Measurements from ENCODE around the gene KIRREL3.

The KIRREL3 gene

DNA sequence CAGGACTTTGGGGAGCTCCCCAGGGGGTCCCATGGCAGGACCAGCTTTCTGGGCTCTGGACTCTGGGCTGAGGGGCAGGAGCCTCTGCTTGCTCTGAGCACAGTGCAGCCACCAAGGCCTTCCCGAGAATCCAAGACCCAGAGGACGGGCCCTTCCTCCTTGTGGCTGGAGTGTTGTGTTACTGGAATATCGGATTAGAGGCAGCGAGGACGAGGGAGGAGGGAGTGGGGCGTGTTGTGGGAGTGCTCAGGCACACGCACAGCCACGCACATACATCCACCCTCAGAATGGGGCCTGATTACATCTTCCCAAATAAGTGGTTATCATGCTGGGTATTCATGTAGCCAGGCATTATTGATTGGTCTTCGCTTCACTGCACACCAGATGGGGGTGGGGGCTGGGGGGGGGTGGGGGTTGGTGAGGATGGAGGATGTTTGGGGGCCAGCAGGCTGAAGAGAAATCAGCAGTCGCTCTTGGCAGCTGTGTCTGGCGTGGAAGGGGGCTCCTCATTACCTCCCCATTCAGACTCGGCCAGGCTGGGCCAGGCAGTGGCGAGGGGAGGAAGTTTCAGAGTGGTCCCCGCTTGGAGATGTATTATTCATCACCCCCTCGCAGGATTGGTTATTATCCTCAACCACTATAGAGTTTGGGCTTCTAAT is 524.2 kb downstream of the KIRREL3 start:
- DNase-seq (ENCODE audit: low read depth): no peak
- TF ChIP-seq, protein P1, sequence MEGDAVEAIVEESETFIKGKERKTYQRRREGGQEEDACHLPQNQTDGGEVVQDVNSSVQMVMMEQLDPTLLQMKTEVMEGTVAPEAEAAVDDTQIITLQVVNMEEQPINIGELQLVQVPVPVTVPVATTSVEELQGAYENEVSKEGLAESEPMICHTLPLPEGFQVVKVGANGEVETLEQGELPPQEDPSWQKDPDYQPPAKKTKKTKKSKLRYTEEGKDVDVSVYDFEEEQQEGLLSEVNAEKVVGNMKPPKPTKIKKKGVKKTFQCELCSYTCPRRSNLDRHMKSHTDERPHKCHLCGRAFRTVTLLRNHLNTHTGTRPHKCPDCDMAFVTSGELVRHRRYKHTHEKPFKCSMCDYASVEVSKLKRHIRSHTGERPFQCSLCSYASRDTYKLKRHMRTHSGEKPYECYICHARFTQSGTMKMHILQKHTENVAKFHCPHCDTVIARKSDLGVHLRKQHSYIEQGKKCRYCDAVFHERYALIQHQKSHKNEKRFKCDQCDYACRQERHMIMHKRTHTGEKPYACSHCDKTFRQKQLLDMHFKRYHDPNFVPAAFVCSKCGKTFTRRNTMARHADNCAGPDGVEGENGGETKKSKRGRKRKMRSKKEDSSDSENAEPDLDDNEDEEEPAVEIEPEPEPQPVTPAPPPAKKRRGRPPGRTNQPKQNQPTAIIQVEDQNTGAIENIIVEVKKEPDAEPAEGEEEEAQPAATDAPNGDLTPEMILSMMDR (conservative IDR thresholded peaks at IDR 0.05; ENCODE audit: control insufficient read depth, insufficient read depth, low read depth, low read length): no peak
- no peak overlapping the region for H3K4me3 ChIP-seq (ENCODE audit: control insufficient read depth, low read depth, low read length)

DNA sequence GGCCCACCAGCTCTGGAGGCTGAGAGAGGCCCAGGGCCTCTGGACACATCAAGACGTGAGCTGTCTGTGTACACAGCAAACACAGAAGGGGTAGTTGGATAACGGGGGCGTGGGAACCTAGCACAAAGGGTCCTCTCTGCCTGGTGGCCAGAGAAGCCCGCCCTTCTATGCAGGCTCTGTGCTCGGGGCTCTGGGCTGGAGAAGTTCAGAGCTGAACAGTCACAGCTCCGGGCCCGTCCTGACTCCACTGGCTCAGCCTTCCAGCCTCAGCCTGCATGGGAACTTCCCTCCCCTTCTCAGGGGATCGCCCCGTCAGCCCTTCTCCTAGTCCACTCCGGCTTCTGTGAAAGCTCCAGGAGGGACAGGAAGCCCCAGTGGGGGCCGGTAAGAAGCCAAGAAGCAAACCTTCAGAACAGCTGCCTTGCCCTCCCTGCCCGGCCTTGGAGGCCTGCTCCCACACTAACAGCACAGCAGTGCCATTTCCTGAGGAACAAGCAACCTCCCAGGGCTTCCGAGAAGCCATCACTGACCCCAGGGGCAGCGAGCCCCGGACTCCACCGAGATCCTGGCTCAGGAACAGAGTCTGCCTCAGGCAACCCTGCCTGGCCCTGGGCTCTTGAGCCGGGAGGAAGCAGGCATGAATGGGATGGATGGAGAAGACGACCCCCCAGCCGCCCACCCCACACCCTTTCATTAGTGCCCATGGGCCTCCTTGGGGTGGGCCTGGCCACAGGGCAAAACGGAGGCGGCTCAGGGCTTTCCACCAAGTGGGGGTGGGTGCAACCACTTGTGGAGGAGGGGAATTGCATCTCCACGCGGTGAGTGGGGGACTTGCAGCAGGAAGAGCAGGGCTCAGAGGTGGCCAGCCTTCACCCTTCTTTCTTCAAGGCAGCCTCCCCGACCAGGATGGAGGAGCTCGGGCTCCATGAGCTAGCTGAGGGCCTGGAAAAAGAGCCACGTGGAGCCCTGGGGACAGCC is 525.3 kb downstream of the KIRREL3 start:
- H3K4me3 ChIP-seq (ENCODE audit: control insufficient read depth, low read depth, low read length): no peak overlapping the region
- TF ChIP-seq, protein P1 (conservative IDR thresholded peaks at IDR 0.05; ENCODE audit: control insufficient read depth, insufficient read depth, low read depth, low read length): no peak
- DNase-seq (ENCODE audit: low read depth): no peak

DNA sequence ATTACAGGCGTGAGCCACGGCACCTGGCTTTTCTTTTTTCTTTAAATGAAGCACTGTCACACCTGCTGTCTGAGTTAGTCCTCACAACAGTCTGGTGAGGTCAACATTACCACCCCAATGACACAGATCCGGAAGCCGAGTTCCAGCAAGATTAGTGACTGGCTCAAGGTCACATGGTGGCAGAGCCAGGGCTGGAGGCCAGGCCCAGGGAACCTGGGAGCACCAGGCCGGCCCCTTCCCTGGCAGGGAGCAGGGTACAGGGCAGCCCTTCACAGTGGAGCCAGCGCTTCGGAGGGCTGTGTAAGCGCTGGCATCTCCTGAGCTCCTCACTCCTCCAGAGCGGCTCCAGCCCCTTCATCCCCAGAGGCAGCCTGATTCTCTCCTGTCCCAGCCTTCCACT is 526.4 kb downstream of the KIRREL3 start:
- TF ChIP-seq, protein P1 (conservative IDR thresholded peaks at IDR 0.05; ENCODE audit: control insufficient read depth, insufficient read depth, low read depth, low read length): no peak
- no peak overlapping the region for H3K4me3 ChIP-seq (ENCODE audit: control insufficient read depth, low read depth, low read length)
- no peak for DNase-seq (ENCODE audit: low read depth)

DNA sequence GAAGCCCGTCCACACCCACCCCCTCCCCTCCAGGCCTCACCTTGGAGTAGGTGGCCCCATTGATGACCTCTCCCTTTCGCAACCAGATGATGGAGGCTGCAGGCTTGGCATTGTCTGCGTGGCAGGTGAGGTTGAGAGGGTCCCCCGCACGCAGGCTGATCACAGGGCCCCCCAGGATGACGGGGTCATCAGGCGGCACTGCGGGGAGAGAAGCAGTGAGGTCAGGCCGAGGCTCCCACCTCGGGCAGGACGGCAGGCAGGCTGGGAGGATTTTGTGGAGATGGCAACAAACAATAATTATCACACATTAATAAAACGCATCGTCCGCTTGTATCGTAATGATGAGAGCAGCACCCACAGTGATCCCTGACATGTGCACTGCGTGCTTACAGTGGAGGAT is 527.3 kb downstream of the KIRREL3 start:
- DNase-seq (ENCODE audit: low read depth): no peak
- TF ChIP-seq, protein P1 (conservative IDR thresholded peaks at IDR 0.05; ENCODE audit: control insufficient read depth, insufficient read depth, low read depth, low read length): no peak

DNA sequence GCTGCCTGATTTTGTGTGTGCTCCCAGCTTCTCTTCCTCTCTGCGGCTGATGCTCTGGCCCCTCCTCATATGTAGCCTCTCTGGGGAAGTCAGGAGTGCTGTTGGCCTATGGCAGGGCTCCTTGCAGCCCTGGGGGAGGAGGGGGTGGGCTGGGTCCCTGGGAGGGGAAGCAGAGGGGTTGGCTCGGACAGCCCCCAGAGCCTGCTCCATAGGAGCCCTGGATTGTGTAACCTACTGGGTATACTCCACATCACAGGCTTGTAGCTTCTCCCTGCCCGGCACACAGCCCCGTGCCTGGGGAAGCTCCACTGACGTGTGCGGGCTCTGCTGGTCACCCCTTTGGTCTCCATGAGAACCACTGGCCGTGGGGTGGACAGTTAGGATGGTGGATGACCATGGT is 531.3 kb downstream of the KIRREL3 start:
- TF ChIP-seq, protein P1 (conservative IDR thresholded peaks at IDR 0.05; ENCODE audit: control insufficient read depth, insufficient read depth, low read depth, low read length): no peak
- DNase-seq (ENCODE audit: low read depth): no peak
- no peak overlapping the region for H3K4me3 ChIP-seq (ENCODE audit: control insufficient read depth, low read depth, low read length)

More for the DNA sequence above, 527.3 kb downstream of the KIRREL3 start:
- H3K4me3 ChIP-seq (ENCODE audit: control insufficient read depth, low read depth, low read length): no peak overlapping the region

DNA sequence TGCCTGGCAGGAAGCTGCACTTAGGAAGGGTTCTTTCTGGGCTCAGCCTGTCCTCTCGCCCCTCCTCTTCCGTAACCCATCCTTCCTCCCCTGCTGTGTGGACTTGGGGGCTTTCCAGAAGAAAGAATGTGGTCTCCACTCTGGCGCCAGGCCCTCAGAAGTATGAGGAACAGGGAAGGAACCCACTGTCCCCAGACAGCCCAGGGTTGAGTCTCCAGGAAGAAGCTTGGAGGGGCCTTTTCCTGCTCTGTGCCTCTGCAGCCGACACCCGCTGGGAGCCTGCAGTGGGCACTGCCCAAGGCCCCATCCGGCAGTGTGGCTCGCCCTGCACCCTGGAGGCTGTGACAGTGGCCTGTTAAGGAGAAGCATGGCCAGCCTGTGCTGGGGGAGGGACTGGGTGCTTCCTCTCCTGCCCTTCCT is 532.5 kb downstream of the KIRREL3 start:
- no peak overlapping the region for H3K4me3 ChIP-seq (ENCODE audit: control insufficient read depth, low read depth, low read length)
- TF ChIP-seq, protein P1 (conservative IDR thresholded peaks at IDR 0.05; ENCODE audit: control insufficient read depth, insufficient read depth, low read depth, low read length): no peak
- no peak for DNase-seq (ENCODE audit: low read depth)
